Measurements from ENCODE around the gene STEAP2.

Gene STEAP2

GRCh38 chr7:90276033-90276728 is 64.6 kb downstream of the STEAP2 start:
- DNase-seq = no peak
